ENCODE results near the gene MOGAT3. TPM values are rescaled to one million over a fixed set of nuclear protein-coding genes. Genes with fewer than 3 reads are reported as not detected.

MOGAT3 gene
- total RNA-seq, 1 experiment from 2014 or later, result not detected

DNA sequence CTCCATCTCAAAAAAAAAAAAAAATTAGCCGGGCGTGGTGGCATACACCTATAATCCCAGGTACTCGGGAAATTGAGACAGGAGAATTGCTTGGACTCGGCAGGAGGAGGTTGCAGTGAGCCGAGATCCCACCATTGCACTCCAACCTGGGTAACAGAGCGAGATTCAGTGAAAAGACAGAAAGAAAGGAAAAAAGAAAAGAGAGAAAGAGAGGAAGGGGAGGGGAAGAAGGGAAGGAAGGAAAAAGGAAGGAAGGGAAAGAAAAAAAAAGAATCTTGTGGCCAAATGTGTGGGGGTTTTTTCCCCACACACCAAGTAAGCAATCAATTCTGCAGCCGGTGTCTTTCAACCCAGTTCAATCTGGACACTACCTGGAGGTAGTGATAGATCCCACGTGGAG lies 11.7 kb downstream of the MOGAT3 start:
- CTCF ChIA-PET, result no interaction called here

DNA sequence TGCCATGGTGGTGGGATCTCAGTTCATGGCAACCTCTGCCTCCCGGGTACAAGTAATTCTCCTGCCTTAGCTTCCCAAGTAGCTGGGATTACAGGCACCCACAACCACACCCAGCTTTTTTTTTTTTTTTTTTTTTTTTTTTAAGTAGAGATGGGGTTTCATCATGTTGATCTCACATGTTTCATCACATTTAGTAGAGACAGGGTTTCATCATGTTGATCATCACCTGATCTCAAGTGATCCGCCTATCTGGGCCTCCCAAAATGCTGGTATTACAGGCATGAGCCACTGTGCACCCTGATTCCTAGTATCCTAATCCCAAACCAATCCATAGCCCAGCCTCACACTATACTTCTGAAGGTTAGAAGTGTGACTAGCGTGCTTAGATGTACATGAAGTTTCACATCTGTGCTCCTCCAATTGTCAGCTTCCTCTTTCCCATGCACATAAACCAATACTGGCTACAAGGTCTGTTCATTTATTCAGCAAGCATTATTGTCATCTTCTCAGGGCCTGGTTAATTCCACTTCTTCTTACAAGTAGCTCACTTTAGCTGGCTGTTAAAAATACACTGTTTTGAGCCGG lies 13.9 kb downstream of the MOGAT3 start:
- Histone ChIP-seq H3K4me3 (no peak overlapping the region), H3K4me2 (no peak overlapping the region), H3K36me3 (ENCODE audit: low read depth) (no peaks in the 10 kb centered on the region), H3F3A (ENCODE audit: insufficient read depth, low read depth) (no peaks in the 10 kb centered on the region), H3K9me3 (ENCODE audit: insufficient read depth, low read depth) (no peaks in the 10 kb centered on the region), H3K9me2 (ENCODE audit: insufficient read depth) (no peaks in the 10 kb centered on the region), H3K27me3 (ENCODE audit: insufficient read depth, low read depth) (no peaks in the 10 kb centered on the region), H2AFZ (no peak overlapping the region), H4K20me1 (ENCODE audit: insufficient read depth) (no peaks in the 10 kb centered on the region), H3K79me2 (ENCODE audit: low read depth) (no peaks in the 10 kb centered on the region), H3K4me1 (replicated peaks; ENCODE audit: insufficient read depth) (no peaks in the 10 kb centered on the region), H3K27ac (no peak overlapping the region)
- no peak for DNase-seq
- ChIA-PET POLR2A (ENCODE audit: unreplicated experiment) (interaction anchor here (0.6 kb wide), 2 partner anchors 57 to 101 kb away, joined by 5 to 8 read pairs; partner anchors contain the start of gene TRIM56), CTCF (interaction anchor here (0.6 to 0.9 kb wide), 3 partner anchors 43 to 102 kb away, joined by 3 to 10 read pairs (median 6); no protein-coding TSS in a partner anchor)
- intact Hi-C loops (cut with micrococcal nuclease; ENCODE audit: unreplicated experiment), result no loop called here
- no peak for TF ChIP-seq EZH2 (IDR thresholded peaks at IDR 0.05; ENCODE audit: low read depth)
- TF ChIP-seq, protein P1, sequence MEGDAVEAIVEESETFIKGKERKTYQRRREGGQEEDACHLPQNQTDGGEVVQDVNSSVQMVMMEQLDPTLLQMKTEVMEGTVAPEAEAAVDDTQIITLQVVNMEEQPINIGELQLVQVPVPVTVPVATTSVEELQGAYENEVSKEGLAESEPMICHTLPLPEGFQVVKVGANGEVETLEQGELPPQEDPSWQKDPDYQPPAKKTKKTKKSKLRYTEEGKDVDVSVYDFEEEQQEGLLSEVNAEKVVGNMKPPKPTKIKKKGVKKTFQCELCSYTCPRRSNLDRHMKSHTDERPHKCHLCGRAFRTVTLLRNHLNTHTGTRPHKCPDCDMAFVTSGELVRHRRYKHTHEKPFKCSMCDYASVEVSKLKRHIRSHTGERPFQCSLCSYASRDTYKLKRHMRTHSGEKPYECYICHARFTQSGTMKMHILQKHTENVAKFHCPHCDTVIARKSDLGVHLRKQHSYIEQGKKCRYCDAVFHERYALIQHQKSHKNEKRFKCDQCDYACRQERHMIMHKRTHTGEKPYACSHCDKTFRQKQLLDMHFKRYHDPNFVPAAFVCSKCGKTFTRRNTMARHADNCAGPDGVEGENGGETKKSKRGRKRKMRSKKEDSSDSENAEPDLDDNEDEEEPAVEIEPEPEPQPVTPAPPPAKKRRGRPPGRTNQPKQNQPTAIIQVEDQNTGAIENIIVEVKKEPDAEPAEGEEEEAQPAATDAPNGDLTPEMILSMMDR (conservative IDR thresholded peaks at IDR 0.05), result no peak
- no TSS peak for BruUV-seq (replicated peaks)

More for the DNA sequence above, 11.7 kb downstream of the MOGAT3 start:
- no peak overlapping the region for H3K4me2 ChIP-seq
- intact Hi-C loops (cut with micrococcal nuclease; ENCODE audit: unreplicated experiment), result no loop called here
- H3K79me2 ChIP-seq (ENCODE audit: low read depth), result no peaks in the 10 kb centered on the region
- no peaks in the 10 kb centered on the region for H4K20me1 ChIP-seq (ENCODE audit: insufficient read depth)
- H3K36me3 ChIP-seq (ENCODE audit: low read depth), result no peaks in the 10 kb centered on the region
- H3K4me1 ChIP-seq (replicated peaks; ENCODE audit: insufficient read depth), result no peaks in the 10 kb centered on the region
- no peaks in the 10 kb centered on the region for H3K27me3 ChIP-seq (ENCODE audit: insufficient read depth, low read depth)
- no peaks in the 10 kb centered on the region for H3K9me2 ChIP-seq (ENCODE audit: insufficient read depth)
- no peak overlapping the region for H2AFZ ChIP-seq
- TF ChIP-seq EZH2 (IDR thresholded peaks at IDR 0.05; ENCODE audit: low read depth), result no peak
- TF ChIP-seq, protein P1 (conservative IDR thresholded peaks at IDR 0.05), result no peak
- no peaks in the 10 kb centered on the region for H3K9me3 ChIP-seq (ENCODE audit: insufficient read depth, low read depth)
- POLR2A ChIA-PET (ENCODE audit: unreplicated experiment), result no interaction called here
- BruUV-seq (replicated peaks), result no TSS peak
- no peak overlapping the region for H3K4me3 ChIP-seq
- no peaks in the 10 kb centered on the region for H3F3A ChIP-seq (ENCODE audit: insufficient read depth, low read depth)
- H3K27ac ChIP-seq, result no peak overlapping the region
- no peak for DNase-seq

DNA sequence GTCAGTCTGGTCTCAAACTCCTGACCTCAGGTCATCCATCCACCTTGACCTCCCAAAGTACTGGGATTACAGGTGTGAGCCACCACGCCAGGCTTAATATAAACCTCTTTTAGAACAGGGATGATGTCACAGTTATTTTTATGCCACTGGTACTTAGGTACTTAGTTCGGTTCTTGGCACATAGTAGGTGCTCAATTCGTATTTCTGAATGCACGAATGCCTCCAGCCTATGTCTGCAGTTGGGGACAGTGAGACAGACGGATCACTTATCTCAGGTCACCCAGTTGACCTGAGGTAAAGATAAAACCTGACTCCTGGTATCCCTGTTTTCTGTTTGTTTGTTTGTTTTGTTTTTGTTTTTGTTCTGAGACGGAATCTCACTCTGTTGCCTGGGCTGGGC lies 14.6 kb downstream of the MOGAT3 start:
- ChIA-PET CTCF (interaction anchor here (0.6 kb wide), 1 partner anchor 87 kb away, joined by 3 read pairs; no protein-coding TSS in a partner anchor), POLR2A (ENCODE audit: unreplicated experiment) (interaction anchor here (0.6 kb wide), 1 partner anchor 101 kb away, joined by 8 read pairs; the partner anchor contains the start of gene TRIM56)
- H3K4me2 ChIP-seq, result no peak overlapping the region
- no TSS peak for BruUV-seq (replicated peaks)
- intact Hi-C loops (cut with micrococcal nuclease; ENCODE audit: unreplicated experiment), result no loop called here
- no peak overlapping the region for H3K4me3 ChIP-seq
- H2AFZ ChIP-seq, result no peak overlapping the region
- no peaks in the 10 kb centered on the region for H3K79me2 ChIP-seq (ENCODE audit: low read depth)
- no peak for DNase-seq
- no peaks in the 10 kb centered on the region for H3K9me3 ChIP-seq (ENCODE audit: insufficient read depth, low read depth)
- H4K20me1 ChIP-seq (ENCODE audit: insufficient read depth), result no peaks in the 10 kb centered on the region
- no peaks in the 10 kb centered on the region for H3K27me3 ChIP-seq (ENCODE audit: insufficient read depth, low read depth)
- H3K36me3 ChIP-seq (ENCODE audit: low read depth), result no peaks in the 10 kb centered on the region
- no peaks in the 10 kb centered on the region for H3K9me2 ChIP-seq (ENCODE audit: insufficient read depth)
- no peak overlapping the region for H3K27ac ChIP-seq
- TF ChIP-seq, protein P1 (conservative IDR thresholded peaks at IDR 0.05), result no peak
- no peak for TF ChIP-seq EZH2 (IDR thresholded peaks at IDR 0.05; ENCODE audit: low read depth)
- H3F3A ChIP-seq (ENCODE audit: insufficient read depth, low read depth), result no peaks in the 10 kb centered on the region
- no peaks in the 10 kb centered on the region for H3K4me1 ChIP-seq (replicated peaks; ENCODE audit: insufficient read depth)
